ENCODE results near the gene BRD3OS. TPM values are rescaled to one million over a fixed set of nuclear protein-coding genes. Genes with fewer than 3 reads are reported as not detected.

Gene BRD3OS, protein sequence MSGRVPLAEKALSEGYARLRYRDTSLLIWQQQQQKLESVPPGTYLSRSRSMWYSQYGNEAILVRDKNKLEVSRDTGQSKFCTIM
- total RNA-seq (2022; extraction: Qiagen RNA extraction; ENCODE audit: low read depth), result 14.1 to 19.8 TPM (median 19.1 TPM) in 5 replicates

DNA sequence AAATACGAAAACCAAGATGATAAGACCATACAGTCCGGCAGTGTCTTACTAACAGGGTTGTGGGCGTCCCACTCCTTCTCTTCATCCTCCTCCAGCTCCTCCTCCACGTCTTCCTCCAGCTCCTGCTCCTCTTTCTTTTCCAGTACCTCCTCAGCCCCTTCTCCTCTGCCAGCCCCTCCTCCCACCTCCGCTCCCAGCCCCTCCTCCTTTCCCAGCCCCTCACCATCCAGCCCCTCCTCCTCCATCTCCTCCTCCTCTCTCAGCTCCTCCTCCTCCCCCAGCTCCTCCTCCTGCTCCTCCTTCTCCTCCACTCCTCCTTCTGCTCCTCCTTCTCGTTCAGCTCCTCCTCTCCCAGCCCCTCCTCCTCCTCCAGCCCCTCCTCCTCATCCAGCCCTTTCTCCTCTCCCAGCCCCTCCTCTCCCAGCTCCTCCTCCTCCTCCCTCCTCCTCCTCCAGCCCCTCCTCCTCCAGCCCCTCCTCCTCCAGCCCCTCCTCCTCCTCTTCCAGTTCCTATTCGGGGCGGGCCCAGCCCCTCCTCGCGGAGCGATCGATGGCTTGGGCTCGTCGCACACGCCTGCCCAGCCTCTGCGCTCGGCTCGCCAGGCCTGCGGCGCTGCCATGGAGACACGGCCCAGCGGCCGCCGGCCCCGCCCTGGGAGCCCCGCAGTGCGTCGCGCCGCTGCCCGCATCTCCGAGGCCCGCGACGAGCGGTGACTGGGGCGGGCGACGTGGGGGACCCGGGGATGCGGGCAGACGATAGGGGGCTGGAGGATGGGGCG, at the start of gene BRD3OS:
TSS of gene BRD3OS (plus strand) at position 654 of the 778 bp plus-strand sequence. CDS start 1,267 bp downstream, outside the sequence.

DNA sequence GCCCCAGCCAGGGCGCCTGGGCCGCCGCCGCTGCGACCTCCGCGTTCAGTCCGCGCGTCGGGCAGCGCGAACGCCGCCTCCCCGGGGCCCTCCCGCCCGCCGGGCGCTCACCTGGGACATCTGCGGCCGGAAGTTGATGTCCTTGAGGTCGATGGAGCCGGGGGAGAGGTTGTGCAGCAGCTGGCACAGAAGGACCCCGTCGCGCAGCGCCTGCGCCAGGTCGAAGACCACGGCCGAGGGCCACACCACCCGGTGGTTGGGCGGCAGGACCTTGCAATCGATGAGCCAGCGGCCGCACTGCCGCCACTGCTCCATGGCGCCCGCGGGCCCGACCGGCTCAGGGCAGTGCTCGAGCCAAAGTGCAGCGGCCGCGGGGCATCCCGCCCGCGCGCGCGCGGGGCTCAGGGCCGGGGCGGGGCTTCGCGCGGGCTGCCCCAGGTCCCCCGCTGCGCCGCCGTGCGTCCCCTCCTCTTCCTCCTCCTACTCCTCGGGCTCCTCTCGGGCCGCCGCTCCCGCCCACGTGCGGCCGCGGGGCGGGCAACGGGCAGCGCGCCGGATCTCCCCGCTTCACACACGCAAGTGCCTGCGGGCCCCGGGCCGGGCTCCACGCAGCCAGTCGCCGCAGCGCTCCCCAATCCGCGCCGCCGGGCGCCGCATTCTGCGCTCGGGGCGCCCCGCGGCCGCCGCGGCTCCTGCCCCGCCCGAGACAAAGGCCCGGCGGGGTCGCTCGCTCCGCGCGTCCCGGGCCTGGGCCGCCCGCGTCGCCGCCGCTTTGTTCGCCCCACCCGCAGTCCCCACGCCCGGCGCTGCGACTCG, 33.1 kb upstream of the BRD3OS start, which contains the start of gene VAV2:
TSS of gene VAV2 (minus strand) at position 361 of the 816 bp plus-strand sequence. CDS start at position 315, 46 bp downstream.

DNA sequence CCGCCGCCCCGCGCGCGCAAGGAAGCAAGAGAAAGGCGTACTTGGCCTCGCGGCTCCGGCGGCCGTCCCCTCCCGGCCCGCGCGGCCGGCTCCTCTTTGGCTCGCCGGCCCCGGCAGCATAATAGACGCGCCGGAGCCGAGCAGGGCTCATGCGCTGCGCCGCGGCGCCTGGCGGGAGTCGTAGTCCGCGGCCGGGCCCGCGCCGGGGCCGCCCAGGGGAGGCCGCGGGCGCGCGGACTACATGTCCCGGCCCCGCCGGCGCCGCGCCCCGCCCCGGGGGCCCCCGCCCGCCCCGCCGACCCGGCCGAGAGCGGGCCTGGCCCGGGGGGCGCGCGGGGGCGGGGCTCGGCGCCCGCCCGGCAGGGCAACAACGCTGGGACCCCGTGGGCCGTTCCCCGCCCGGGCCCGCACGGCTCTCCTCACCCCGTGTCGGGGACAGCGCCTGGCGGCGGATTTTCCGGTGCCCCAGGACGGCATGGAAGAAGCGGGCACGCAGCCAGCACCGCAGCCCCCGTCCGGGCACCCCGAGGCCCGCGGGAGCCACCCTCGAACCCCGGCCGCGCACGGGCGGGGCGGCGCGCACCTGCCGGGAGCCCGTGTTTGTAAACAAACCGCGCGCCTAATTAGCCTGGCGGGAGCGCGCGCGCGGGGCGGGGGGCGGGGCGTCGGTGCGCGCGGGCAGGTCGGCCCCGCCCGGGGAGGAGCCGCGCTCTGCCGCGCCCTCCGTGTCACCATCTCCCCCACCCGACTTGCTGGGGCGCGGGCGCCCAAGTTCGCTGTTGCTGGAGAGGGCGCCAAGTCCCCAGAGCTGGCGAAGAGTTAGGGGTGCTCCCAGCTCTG, 42.8 kb downstream of the BRD3OS start, which contains the start of gene BRD3:
TSS of gene BRD3 (minus strand) at position 123 of the 840 bp plus-strand sequence. CDS start 14,549 bp downstream, outside the sequence.

Other genes starting within 250 kb of the BRD3OS start
- gene VAV2, start 33.2 kb upstream of the BRD3OS start, total RNA-seq (2022; extraction: Qiagen RNA extraction; ENCODE audit: low read depth), result 32.9 to 50.4 TPM (median 42.8 TPM) in 5 replicates
- gene BRD3, start 42.5 kb downstream of the BRD3OS start, total RNA-seq (2022; extraction: Qiagen RNA extraction; ENCODE audit: low read depth), result 14.0 to 22.5 TPM (median 20.2 TPM) in 5 replicates
- 47.5 to 65.2 TPM (median 63.9 TPM) in 5 replicates for gene WDR5, start 110.6 kb downstream of the BRD3OS start, total RNA-seq (2022; extraction: Qiagen RNA extraction; ENCODE audit: low read depth)
- gene RNU6ATAC, start 139.1 kb downstream of the BRD3OS start, total RNA-seq (2022; extraction: Qiagen RNA extraction; ENCODE audit: low read depth), result not detected in 5 replicates